ENCODE measurements around the gene OR51A2.

DNA sequence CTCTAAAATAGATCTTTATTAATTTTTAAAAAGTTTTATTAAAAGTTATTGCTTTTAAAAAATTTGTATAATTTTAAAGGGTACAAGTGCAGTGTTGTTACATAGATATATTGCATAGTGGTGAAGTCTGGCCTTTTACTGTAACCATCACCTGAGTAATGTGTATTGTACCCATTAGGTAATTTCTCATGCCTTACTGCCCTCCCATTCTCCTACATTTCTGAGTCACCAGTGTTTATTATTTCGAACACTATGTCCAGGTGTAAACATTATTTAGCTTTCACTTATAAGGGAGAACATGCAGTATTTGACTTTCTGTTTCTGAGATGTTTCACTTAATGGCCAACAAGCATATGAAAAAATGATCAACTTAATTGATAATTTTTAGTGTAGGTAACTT lies 33.7 kb downstream of the OR51A2 start:
- TF ChIP-seq, protein P1, sequence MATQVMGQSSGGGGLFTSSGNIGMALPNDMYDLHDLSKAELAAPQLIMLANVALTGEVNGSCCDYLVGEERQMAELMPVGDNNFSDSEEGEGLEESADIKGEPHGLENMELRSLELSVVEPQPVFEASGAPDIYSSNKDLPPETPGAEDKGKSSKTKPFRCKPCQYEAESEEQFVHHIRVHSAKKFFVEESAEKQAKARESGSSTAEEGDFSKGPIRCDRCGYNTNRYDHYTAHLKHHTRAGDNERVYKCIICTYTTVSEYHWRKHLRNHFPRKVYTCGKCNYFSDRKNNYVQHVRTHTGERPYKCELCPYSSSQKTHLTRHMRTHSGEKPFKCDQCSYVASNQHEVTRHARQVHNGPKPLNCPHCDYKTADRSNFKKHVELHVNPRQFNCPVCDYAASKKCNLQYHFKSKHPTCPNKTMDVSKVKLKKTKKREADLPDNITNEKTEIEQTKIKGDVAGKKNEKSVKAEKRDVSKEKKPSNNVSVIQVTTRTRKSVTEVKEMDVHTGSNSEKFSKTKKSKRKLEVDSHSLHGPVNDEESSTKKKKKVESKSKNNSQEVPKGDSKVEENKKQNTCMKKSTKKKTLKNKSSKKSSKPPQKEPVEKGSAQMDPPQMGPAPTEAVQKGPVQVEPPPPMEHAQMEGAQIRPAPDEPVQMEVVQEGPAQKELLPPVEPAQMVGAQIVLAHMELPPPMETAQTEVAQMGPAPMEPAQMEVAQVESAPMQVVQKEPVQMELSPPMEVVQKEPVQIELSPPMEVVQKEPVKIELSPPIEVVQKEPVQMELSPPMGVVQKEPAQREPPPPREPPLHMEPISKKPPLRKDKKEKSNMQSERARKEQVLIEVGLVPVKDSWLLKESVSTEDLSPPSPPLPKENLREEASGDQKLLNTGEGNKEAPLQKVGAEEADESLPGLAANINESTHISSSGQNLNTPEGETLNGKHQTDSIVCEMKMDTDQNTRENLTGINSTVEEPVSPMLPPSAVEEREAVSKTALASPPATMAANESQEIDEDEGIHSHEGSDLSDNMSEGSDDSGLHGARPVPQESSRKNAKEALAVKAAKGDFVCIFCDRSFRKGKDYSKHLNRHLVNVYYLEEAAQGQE (IDR thresholded peaks at IDR 0.05; ENCODE audit: insufficient read depth in 1 of 2, low read depth in 2 of 2, low read length in 2 of 2) = no peak
- TF ChIP-seq SIN3A (IDR thresholded peaks at IDR 0.05; ENCODE audit: borderline replicate concordance, insufficient read depth, low read length) (no peak), TAF1 (IDR thresholded peaks at IDR 0.05; ENCODE audit: borderline replicate concordance, insufficient read depth, low read length) (no peak)
